G401.6 (cell line): ENCODE data around the gene JCHAIN.
"Not testable (repeated sequence)": the region's sequence is repeated elsewhere in the genome, so short reads cannot be mapped to it uniquely, and the experiment has no call there.

Experiments used
- FAIRE-seq: peaks from 2 replicates; lab custom pipeline; 2012; peaks lifted over from hg19 to GRCh38; lab: Jason Lieb, UNC

JCHAIN gene

GRCh38 chr4:70687821-70688794, 21.8 kb upstream of the JCHAIN start, which contains the start of gene UTP3:
Gene UTP3 (plus strand): TSS chr4:70688532. CDS start chr4:70688678, 146 bp downstream.
- peak; percentile 97 for FAIRE-seq

GRCh38 chr4:70687392-70687791, 21.1 kb upstream of the JCHAIN start:
- no peak for FAIRE-seq

GRCh38 chr4:70682142-70682541, 15.8 kb upstream of the JCHAIN start:
- FAIRE-seq = not testable (repeated sequence)

GRCh38 chr4:70681704-70682103, 15.4 kb upstream of the JCHAIN start:
- FAIRE-seq = peak; percentile 3

- FAIRE-seq = no peak
Measured at GRCh38 chr4:70680934-70681333, 14.6 kb upstream of the JCHAIN start.

- no peak for FAIRE-seq
Measured at GRCh38 chr4:70678383-70678999, 12.2 kb upstream of the JCHAIN start.

- FAIRE-seq = no peak
Measured at GRCh38 chr4:70676554-70677090, 10.3 kb upstream of the JCHAIN start.

GRCh38 chr4:70674731-70675130, 8.4 kb upstream of the JCHAIN start:
- FAIRE-seq = no peak

GRCh38 chr4:70674191-70674590, 7.9 kb upstream of the JCHAIN start:
- no peak for FAIRE-seq

- no peak for FAIRE-seq
Measured at GRCh38 chr4:70671091-70671490, 4.8 kb upstream of the JCHAIN start.

- FAIRE-seq = no peak
Measured at GRCh38 chr4:70670332-70671014, 4.2 kb upstream of the JCHAIN start.

- no peak for FAIRE-seq
Measured at GRCh38 chr4:70667740-70668535, 1.6 kb upstream of the JCHAIN start.

- not testable (repeated sequence) for FAIRE-seq
Measured at GRCh38 chr4:70661309-70661922, 4.9 kb downstream of the JCHAIN start.

- no peak for FAIRE-seq
Measured at GRCh38 chr4:70660106-70660505, 6.2 kb downstream of the JCHAIN start.

GRCh38 chr4:70658418-70658817, 7.9 kb downstream of the JCHAIN start:
- FAIRE-seq = no peak

GRCh38 chr4:70657326-70657725, 9.0 kb downstream of the JCHAIN start:
- FAIRE-seq = no peak

GRCh38 chr4:70654605-70655011, 11.7 kb downstream of the JCHAIN start:
- FAIRE-seq = no peak

GRCh38 chr4:70651864-70652506, 14.3 kb downstream of the JCHAIN start:
- FAIRE-seq = peak; percentile 93

GRCh38 chr4:70650741-70651140, 15.6 kb downstream of the JCHAIN start:
- not testable (repeated sequence) for FAIRE-seq

- FAIRE-seq = no peak
Measured at GRCh38 chr4:70640192-70640591, 26.1 kb downstream of the JCHAIN start.
